22Rv1 (cell line): ENCODE results near the gene FMN1.

Source experiments
- CTCF ChIP-seq: fragments of 450-650 bp; IDR thresholded peaks from 2 replicates; pipeline ENCODE4 v1.5.1; 2017; ENCODE audit warnings: mild to moderate bottlenecking
- ZFX ChIP-seq: fragments of 450-650 bp; IDR thresholded peaks from 2 replicates; pipeline ENCODE4 v1.6.1; 2017; ENCODE audit warnings: antibody characterized with exemption, borderline replicate concordance

GRCh38 chr15:33243869-33244268 lies 49.4 kb upstream of the FMN1 start:
- TF ChIP-seq CTCF: no peak
- TF ChIP-seq ZFX: no peak
